ENCODE measurements around the gene HDDC3.
"Not testable (repeated sequence)": the region's sequence is repeated elsewhere in the genome, so short reads cannot be mapped to it uniquely, and the experiment has no call there.

HDDC3 gene

DNA sequence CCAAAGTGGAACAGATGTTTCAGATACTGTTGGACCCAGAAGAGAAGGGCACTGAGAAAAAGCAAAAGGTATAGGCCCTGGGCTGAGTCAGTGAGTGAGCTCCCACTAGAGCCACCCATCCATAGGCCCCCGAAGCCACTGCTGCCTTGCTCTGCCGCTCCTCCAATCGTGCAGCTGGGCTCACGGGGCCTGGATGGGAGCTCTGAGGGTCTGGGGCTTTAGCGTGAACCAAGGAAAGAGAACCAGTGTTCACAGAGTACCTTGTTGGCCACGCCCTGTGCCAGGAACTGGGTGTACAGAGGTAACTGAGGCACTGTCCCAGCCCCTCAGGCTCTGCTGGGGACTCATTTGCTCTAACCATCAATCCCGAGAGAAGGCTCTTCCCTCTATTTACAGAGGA is 7.4 kb upstream of the HDDC3 start:
- peaks cover 12% of the 10 kb centered on the region for H3K4me1 ChIP-seq (ENCODE audit: control insufficient read depth, insufficient read depth, low read length)
- no peaks in the 10 kb centered on the region for H3K27me3 ChIP-seq (replicated peaks; ENCODE audit: control insufficient read depth, insufficient read depth, low read length)
- peaks cover 69% of the 10 kb centered on the region for H3K36me3 ChIP-seq (ENCODE audit: control insufficient read depth, insufficient read depth, low read length, severe bottlenecking)

DNA sequence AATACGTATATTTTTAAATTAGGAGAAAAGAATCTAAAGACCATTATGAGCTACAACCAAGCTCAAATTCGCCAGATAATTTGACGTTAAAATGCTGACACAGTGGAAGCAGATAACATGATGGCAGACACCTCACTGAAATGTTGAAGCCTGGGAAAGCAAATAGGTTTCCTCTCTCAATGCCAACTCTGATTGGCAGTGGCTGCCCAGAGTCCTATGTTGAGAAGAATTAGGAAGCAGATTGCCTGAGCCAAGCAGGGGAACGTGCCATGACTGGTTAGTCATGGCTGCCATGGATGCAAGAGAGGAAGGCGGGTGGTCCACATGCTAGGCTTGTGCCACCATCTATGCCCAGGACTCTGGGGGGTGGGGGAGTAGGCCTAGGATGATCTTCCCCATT is 5.9 kb upstream of the HDDC3 start:
- Histone ChIP-seq H3K9ac (ENCODE audit: low read length) (no peak overlapping the region), H3K4me3 (ENCODE audit: low read length) (no peak overlapping the region), H3K4me1 (ENCODE audit: control insufficient read depth, insufficient read depth, low read length) (peaks cover 16% of the 10 kb centered on the region), H3K27me3 (replicated peaks; ENCODE audit: control insufficient read depth, insufficient read depth, low read length) (no peaks in the 10 kb centered on the region), H3K36me3 (ENCODE audit: control insufficient read depth, insufficient read depth, low read length, severe bottlenecking) (peaks cover 54% of the 10 kb centered on the region), H3K9me3 (ENCODE audit: control insufficient read depth, low read length) (no peaks in the 10 kb centered on the region)
- DNase-seq (ENCODE audit: low read depth), result no peak

More for the DNA sequence above, 7.4 kb upstream of the HDDC3 start:
- Histone ChIP-seq H3K4me3 (ENCODE audit: low read length) (no peak overlapping the region), H3K9ac (ENCODE audit: low read length) (no peak overlapping the region), H3K9me3 (ENCODE audit: control insufficient read depth, low read length) (no peaks in the 10 kb centered on the region)
- no peak for DNase-seq (ENCODE audit: low read depth)

DNA sequence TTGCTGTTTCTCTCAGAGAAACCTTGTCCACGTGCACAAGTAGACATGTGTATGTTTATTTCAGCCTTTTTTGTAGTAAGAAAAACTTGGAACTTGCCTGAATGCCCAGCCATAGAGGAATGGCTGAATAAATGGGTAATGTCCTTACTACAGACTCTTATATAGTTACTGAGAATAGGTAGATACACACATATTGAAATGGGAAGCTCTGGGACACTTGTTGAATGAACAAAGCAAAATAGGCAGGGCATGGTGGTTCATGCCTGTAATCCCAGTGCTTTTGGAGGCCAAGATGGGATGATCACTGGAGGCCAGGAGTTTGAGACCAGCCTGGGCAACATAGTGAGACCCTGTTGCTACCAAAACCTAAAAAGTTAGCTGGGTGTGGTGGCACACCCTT is 4.5 kb upstream of the HDDC3 start:
- peaks cover 40% of the 10 kb centered on the region for H3K36me3 ChIP-seq (ENCODE audit: control insufficient read depth, insufficient read depth, low read length, severe bottlenecking)
- H3K27me3 ChIP-seq (replicated peaks; ENCODE audit: control insufficient read depth, insufficient read depth, low read length), result no peaks in the 10 kb centered on the region
- no peak overlapping the region for H3K4me3 ChIP-seq (ENCODE audit: low read length)
- peak overlapping the region; percentile 95 for H3K9ac ChIP-seq (ENCODE audit: low read length)
- no peak for DNase-seq (ENCODE audit: low read depth)
- peaks cover 19% of the 10 kb centered on the region for H3K4me1 ChIP-seq (ENCODE audit: control insufficient read depth, insufficient read depth, low read length)
- H3K9me3 ChIP-seq (ENCODE audit: control insufficient read depth, low read length), result no peaks in the 10 kb centered on the region

DNA sequence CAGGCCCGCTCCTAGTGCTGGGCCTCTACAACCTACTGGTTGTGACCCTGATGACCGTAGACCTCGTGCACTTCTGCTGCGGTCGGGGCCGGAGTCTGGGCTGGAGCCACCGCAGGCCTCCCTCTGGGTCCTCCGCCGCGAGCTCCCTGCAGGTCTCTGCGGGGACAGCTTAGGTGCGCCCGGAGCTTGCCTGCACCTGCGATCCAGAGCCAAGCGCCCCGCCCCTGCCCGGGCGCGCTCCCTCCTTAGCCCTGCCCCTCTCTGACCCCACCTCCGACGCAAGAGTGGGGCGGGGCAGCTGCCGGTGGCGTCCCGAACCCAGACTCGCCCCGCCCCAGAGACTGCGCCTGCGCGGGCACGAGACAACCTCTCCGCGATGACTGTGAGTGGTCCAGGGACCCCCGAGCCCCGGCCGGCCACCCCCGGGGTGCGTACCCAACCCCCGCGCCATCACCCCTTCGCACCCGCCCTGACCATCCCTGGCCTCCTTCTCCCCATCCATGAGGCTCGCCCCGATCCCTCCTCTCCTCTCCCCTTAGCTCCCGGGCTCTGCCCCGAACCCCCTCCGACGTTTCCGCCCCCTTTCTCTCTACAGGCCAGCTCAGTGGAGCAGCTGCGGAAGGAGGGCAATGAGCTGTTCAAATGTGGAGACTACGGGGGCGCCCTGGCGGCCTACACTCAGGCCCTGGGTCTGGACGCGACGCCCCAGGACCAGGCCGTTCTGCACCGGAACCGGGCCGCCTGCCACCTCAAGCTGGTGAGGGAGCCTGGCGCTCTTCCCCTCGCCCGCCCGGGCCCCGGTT is 2.8 kb upstream of the HDDC3 start, which contains the start of gene UNC45A:
Gene UNC45A (plus strand): TSS at position 337 of the 803 bp plus-strand sequence. CDS start 40 bp downstream, at position 377.
- Histone ChIP-seq H3K4me1 (ENCODE audit: control insufficient read depth, insufficient read depth, low read length) (peaks cover 34% of the 10 kb centered on the region), H3K9me3 (ENCODE audit: control insufficient read depth, low read length) (no peaks in the 10 kb centered on the region), H3K36me3 (ENCODE audit: control insufficient read depth, insufficient read depth, low read length, severe bottlenecking) (peaks cover 25% of the 10 kb centered on the region), H3K9ac (ENCODE audit: low read length) (peak within 1 kb of the TSS; percentile 95), H3K27me3 (replicated peaks; ENCODE audit: control insufficient read depth, insufficient read depth, low read length) (no peaks in the 10 kb centered on the region), H3K4me3 (ENCODE audit: low read length) (peak within 1 kb of the TSS; percentile 94)
- peak; percentile 93 for DNase-seq (ENCODE audit: low read depth)

DNA sequence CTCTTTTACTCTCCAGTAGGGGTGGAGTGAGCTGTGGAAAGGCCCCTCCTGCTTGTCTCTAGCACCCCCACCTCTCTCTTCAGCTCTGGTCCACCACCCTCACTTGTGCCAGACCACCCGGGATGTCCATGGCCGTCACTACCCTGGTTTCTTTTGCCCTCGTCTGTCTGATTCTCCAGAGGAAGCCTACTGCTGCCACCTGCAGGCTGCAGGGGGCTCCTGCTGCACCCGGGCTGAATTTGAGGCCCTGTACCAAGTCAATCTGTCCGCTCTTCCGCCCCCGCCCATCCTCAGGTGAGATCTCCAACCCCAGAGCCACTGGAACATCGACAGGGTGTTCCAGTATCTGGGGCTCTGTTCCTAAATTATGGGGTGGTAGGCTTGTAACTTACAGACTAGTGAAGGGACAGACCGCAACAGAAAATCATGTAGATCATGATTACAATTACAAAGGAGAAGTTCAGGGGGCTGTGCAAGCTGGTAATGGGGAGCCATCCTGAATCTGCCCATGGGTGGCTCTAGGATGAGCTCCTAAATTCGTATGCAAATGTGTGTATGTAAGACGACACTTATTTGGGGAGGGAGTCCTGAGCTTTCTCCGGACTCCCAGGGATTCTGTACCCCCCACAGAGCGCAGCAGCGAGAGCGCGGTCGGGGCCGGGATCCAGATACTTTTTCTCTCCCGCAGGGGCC is 2.1 kb upstream of the HDDC3 start:
- Histone ChIP-seq H3K27me3 (replicated peaks; ENCODE audit: control insufficient read depth, insufficient read depth, low read length) (no peaks in the 10 kb centered on the region), H3K36me3 (ENCODE audit: control insufficient read depth, insufficient read depth, low read length, severe bottlenecking) (peaks cover 18% of the 10 kb centered on the region), H3K4me1 (ENCODE audit: control insufficient read depth, insufficient read depth, low read length) (peaks cover 35% of the 10 kb centered on the region), H3K4me3 (ENCODE audit: low read length) (peak overlapping the region; percentile 94), H3K9ac (ENCODE audit: low read length) (peak overlapping the region; percentile 95), H3K9me3 (ENCODE audit: control insufficient read depth, low read length) (no peaks in the 10 kb centered on the region)
- peak; percentile 92 for DNase-seq (ENCODE audit: low read depth)

DNA sequence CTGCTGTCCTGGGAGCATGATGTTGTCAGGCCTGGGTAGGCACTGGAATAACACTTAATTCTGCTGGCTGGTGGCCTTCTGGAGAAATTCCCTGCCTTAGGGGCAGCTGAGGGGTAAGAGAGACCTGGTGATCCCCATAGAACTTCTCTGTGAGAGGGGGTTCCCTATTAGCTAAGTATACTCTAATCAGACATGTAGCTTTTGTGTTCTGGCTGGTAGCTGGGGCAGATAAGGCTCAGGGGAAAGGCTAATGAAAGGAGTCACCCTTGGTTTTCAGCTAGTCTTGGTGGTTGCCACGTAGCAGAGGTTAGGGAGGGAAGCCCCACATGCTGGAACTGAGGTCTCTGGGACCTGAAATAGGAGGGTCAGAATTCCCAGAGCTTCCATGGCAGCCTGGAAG is 952 bp upstream of the HDDC3 start:
- Histone ChIP-seq H3K27me3 (replicated peaks; ENCODE audit: control insufficient read depth, insufficient read depth, low read length) (no peaks in the 10 kb centered on the region), H3K36me3 (ENCODE audit: control insufficient read depth, insufficient read depth, low read length, severe bottlenecking) (peaks cover 12% of the 10 kb centered on the region), H3K9me3 (ENCODE audit: control insufficient read depth, low read length) (no peaks in the 10 kb centered on the region), H3K4me1 (ENCODE audit: control insufficient read depth, insufficient read depth, low read length) (peaks cover 46% of the 10 kb centered on the region), H3K4me3 (ENCODE audit: low read length) (no peak overlapping the region), H3K9ac (ENCODE audit: low read length) (no peak overlapping the region)
- no peak for DNase-seq (ENCODE audit: low read depth)

DNA sequence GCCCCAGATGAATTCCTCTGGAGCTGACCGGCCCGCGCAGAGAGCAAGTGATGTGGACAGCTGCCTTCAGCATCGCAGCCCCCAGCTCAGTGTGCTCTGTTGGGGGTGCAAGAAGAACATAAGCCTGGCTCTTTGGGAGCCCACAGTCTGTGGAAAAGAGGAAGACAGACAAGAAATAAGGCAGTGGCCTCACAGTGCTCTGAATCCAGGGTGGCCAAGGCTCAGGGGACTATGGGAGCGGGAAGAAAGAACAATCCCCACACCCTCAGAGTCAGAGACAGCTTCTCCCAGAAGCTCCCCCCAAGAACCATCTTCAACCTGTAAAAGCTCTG is 277 bp upstream of the HDDC3 start:
- H3K4me1 ChIP-seq (ENCODE audit: control insufficient read depth, insufficient read depth, low read length), result peaks cover 47% of the 10 kb centered on the region
- H3K36me3 ChIP-seq (ENCODE audit: control insufficient read depth, insufficient read depth, low read length, severe bottlenecking), result peaks cover 12% of the 10 kb centered on the region
- H3K9ac ChIP-seq (ENCODE audit: low read length), result peak overlapping the region; percentile 90
- H3K9me3 ChIP-seq (ENCODE audit: control insufficient read depth, low read length), result no peaks in the 10 kb centered on the region
- no peaks in the 10 kb centered on the region for H3K27me3 ChIP-seq (replicated peaks; ENCODE audit: control insufficient read depth, insufficient read depth, low read length)
- H3K4me3 ChIP-seq (ENCODE audit: low read length), result peak overlapping the region; percentile 93
- DNase-seq (ENCODE audit: low read depth), result no peak

DNA sequence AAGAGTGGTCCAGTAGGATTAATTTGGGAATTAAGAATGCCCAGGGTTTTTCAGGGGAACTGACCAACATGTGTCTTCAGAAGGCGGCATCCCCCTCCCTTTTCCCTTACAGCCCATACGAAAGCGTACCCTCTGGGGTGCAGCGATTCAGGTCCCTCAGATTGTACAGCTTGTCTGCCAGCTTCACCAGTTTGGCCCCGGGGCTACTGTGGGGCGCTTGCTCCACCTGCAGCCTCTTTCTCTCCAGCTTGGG is 848 bp downstream of the HDDC3 start:
- Histone ChIP-seq H3K9me3 (ENCODE audit: control insufficient read depth, low read length) (no peaks in the 10 kb centered on the region), H3K9ac (ENCODE audit: low read length) (peak overlapping the region; percentile 90), H3K27me3 (replicated peaks; ENCODE audit: control insufficient read depth, insufficient read depth, low read length) (no peaks in the 10 kb centered on the region), H3K4me3 (ENCODE audit: low read length) (peak overlapping the region; percentile 93), H3K36me3 (ENCODE audit: control insufficient read depth, insufficient read depth, low read length, severe bottlenecking) (peaks cover 4% of the 10 kb centered on the region), H3K4me1 (ENCODE audit: control insufficient read depth, insufficient read depth, low read length) (peaks cover 46% of the 10 kb centered on the region)
- DNase-seq (ENCODE audit: low read depth), result no peak

DNA sequence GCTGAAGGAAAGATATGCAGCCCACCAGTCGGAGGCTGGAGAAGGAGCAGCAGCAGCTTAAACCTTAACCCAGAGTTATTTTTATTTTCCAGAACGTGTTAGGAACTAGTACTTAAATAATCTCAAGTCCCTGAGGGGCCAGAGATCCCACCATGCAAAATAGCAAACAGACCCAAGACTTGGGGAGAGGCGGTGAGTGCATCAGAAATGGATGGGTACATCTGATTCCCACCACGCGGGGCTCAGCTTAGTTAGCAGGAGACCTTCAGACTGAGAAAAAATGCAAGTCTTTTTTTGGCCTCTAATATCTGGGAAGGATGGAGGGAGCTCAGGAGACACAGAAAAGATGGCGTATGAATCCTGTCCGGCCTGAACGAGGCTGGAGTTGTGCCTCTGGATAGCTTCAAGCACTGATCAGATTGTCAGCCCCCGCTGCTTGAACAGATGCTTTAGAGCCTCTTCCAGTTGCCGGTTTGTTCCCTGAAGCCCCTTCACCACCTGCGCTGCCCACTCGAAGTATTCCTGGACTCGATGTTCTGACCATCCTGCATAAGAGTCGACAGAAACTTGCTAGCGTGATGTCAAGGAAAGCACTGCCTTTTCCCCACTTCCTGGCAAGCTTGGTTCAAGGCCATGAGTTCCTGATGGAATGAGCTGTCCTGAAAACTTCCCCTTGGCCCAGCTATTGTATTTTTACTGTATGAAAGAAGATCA is 1.3 kb downstream of the HDDC3 start:
- H3K4me3 ChIP-seq (ENCODE audit: low read length), result peak overlapping the region; percentile 93
- H3K36me3 ChIP-seq (ENCODE audit: control insufficient read depth, insufficient read depth, low read length, severe bottlenecking), result no peaks in the 10 kb centered on the region
- peak overlapping the region; percentile 90 for H3K9ac ChIP-seq (ENCODE audit: low read length)
- peaks cover 42% of the 10 kb centered on the region for H3K4me1 ChIP-seq (ENCODE audit: control insufficient read depth, insufficient read depth, low read length)
- H3K9me3 ChIP-seq (ENCODE audit: control insufficient read depth, low read length), result no peaks in the 10 kb centered on the region
- no peak for DNase-seq (ENCODE audit: low read depth)
- H3K27me3 ChIP-seq (replicated peaks; ENCODE audit: control insufficient read depth, insufficient read depth, low read length), result no peaks in the 10 kb centered on the region

DNA sequence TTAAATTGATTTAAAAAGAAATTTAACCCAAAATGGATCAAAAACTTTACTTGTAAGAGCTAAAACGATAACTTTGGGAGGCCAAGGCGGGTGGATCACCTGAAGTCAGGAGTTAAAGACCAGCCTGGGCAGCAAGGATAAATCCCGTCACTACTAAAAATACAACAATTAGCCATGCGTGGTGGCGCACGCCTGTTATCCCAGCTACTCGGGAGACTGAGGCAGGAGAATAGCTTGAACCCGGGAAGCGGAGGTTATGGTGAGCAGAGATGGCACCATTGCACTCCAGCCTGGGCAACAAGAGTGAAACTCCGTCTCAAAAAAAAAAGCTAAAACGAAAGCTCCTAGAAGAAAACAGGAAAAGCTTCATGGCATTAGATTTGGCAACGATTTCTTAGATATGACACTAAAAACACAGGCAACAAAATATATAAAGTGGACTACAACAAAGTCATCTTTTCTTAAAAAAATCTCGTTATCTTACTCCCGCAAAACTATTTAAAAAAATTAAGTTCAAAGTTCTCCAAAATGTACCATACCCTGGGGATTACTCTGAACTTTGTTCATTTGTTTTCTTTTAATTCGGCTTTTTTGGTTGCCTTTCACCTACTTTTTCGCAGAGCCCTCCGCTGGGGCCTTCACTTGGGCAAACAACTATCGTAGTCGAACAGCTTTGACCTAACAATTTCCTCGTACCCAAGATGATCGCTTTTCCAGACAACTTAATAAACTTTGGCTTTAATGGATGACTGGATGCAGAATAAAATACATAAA is 2.9 kb downstream of the HDDC3 start:
- DNase-seq (ENCODE audit: low read depth), result no peak
- peak overlapping the region; percentile 90 for H3K9ac ChIP-seq (ENCODE audit: low read length)
- H3K36me3 ChIP-seq (ENCODE audit: control insufficient read depth, insufficient read depth, low read length, severe bottlenecking), result no peaks in the 10 kb centered on the region
- no peaks in the 10 kb centered on the region for H3K9me3 ChIP-seq (ENCODE audit: control insufficient read depth, low read length)
- H3K27me3 ChIP-seq (replicated peaks; ENCODE audit: control insufficient read depth, insufficient read depth, low read length), result no peaks in the 10 kb centered on the region
- H3K4me1 ChIP-seq (ENCODE audit: control insufficient read depth, insufficient read depth, low read length), result peaks cover 32% of the 10 kb centered on the region
- H3K4me3 ChIP-seq (ENCODE audit: low read length), result peak overlapping the region; percentile 93

DNA sequence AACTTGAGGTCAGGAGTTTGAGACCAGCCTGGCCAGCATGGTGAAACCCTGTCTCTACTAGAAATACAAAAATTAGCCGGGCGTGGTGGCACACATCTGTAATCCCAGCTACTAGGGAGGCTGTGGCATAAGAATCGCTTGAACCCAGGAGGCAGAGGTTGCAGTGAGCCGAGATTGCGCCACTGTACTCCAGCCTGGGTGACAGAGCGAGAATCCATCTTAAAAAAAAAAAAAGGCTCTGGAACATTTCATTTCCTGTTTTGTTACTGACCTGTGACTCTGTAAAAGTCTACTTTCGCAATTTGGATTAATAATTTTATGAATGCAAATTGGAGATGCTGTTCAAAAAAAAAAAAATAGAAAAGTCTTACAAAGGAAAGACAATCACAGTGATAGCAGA is 4.2 kb downstream of the HDDC3 start:
- H3K4me1 ChIP-seq (ENCODE audit: control insufficient read depth, insufficient read depth, low read length), result peaks cover 33% of the 10 kb centered on the region
- DNase-seq (ENCODE audit: low read depth), result not testable (repeated sequence)

More for the DNA sequence above, 4.2 kb downstream of the HDDC3 start:
- not testable (repeated sequence) for H3K4me3 ChIP-seq (ENCODE audit: low read length); H3K36me3 ChIP-seq (ENCODE audit: control insufficient read depth, insufficient read depth, low read length, severe bottlenecking); H3K27me3 ChIP-seq (replicated peaks; ENCODE audit: control insufficient read depth, insufficient read depth, low read length); H3K9me3 ChIP-seq (ENCODE audit: control insufficient read depth, low read length)
- peak overlapping the region; percentile 37 for H3K9ac ChIP-seq (ENCODE audit: low read length)
